HepG2 (cell line): ENCODE data around the gene ATP9A. TPM values are rescaled to one million over a fixed set of nuclear protein-coding genes. Genes with fewer than 3 reads are reported as not detected.

Experiments
- BRD4 ChIP-seq: sonication (generic); formaldehyde crosslinking; IDR thresholded peaks from 2 replicates; pipeline ENCODE4 v1.4.0; 2020; ENCODE audit warnings: missing genetic modification reagents
- ERF ChIP-seq: IDR thresholded peaks from 2 replicates; pipeline ENCODE4 v1.6.1; 2018; ENCODE audit warnings: missing biosample characterization, missing genetic modification reagents
- GRHL1 ChIP-seq: sonication (generic); formaldehyde crosslinking; conservative IDR thresholded peaks from 2 replicates; pipeline ENCODE4 v1.8.0; 2022; ENCODE audit warnings: missing genetic modification reagents
- HMG20B ChIP-seq: conservative IDR thresholded peaks from 2 replicates; pipeline ENCODE4 v1.6.1; 2016; ENCODE audit warnings: missing genetic modification reagents, missing compliant biosample characterization
- HOMEZ ChIP-seq: IDR thresholded peaks from 2 replicates; pipeline ENCODE4 v1.6.1; 2016; ENCODE audit warnings: low read depth
- KDM4B ChIP-seq: sonication (generic); formaldehyde crosslinking; IDR thresholded peaks from 2 replicates; pipeline ENCODE4 v1.4.0; 2020; ENCODE audit warnings: missing genetic modification reagents
- LRRFIP1 ChIP-seq: sonication (generic); formaldehyde crosslinking; conservative IDR thresholded peaks from 2 replicates; pipeline ENCODE4 v1.4.0; 2020; ENCODE audit warnings: missing genetic modification reagents
- MED8 ChIP-seq: sonication (generic); formaldehyde crosslinking; IDR thresholded peaks from 2 replicates; pipeline ENCODE4 v1.8.1; 2023; ENCODE audit warnings: mild to moderate bottlenecking, missing genetic modification reagents; ENCODE audit not compliant: insufficient replicate concordance
- PAXIP1 ChIP-seq: sonication (generic); formaldehyde crosslinking; conservative IDR thresholded peaks from 2 replicates; pipeline ENCODE4 v1.4.0; 2020; ENCODE audit warnings: mild to moderate bottlenecking, missing genetic modification reagents, moderate library complexity
- PRPF4 ChIP-seq: fragments of 200-400 bp; formaldehyde crosslinking; IDR thresholded peaks from 2 replicates; pipeline ENCODE4 v1.6.1; 2016; ENCODE audit warnings: low read length, low read depth; ENCODE audit not compliant: poor library complexity, severe bottlenecking
- SOX6 ChIP-seq, 2 experiments: fragments of 450-650 bp in 1 of 2; sonication (generic) in 1 of 2; formaldehyde crosslinking in 1 of 2; IDR thresholded peaks; 2 replicates each; pipeline versions ENCODE4 v1.4.0 to v1.6.1; 2017 to 2020; ENCODE audit warnings: antibody characterized with exemption in 1 of 2, mild to moderate bottlenecking in 1 of 2, missing genetic modification reagents in 1 of 2
- TBX2 ChIP-seq: sonication (generic); formaldehyde crosslinking; IDR thresholded peaks from 2 replicates; pipeline ENCODE4 v1.5.0; 2020; ENCODE audit warnings: missing genetic modification reagents, mild to moderate bottlenecking, borderline replicate concordance
- U2AF1 ChIP-seq: fragments of 200-400 bp; formaldehyde crosslinking; optimal IDR thresholded peaks from 2 replicates; pipeline ENCODE3; 2017; ENCODE audit warnings: mild to moderate bottlenecking, low read depth, low read length
- ZBTB1 ChIP-seq: sonication (generic); formaldehyde crosslinking; IDR thresholded peaks from 2 replicates; pipeline ENCODE4 v1.4.0; 2020; ENCODE audit warnings: missing genetic modification reagents, borderline replicate concordance
- ZC3H4 ChIP-seq: sonication (generic); formaldehyde crosslinking; IDR thresholded peaks from 2 replicates; pipeline ENCODE4 v1.4.0; 2020; ENCODE audit warnings: missing genetic modification reagents, borderline replicate concordance
- ZKSCAN1 ChIP-seq: fragments of 150-350 bp; IDR thresholded peaks from 2 replicates; pipeline ENCODE4 v1.6.1; 2014; ENCODE audit warnings: low read length
- ZNF225 ChIP-seq: sonication (generic); formaldehyde crosslinking; IDR thresholded peaks from 2 replicates; pipeline ENCODE4 v1.4.0; 2020; ENCODE audit warnings: mild to moderate bottlenecking, missing genetic modification reagents
- ZNF30 ChIP-seq: sonication (generic); formaldehyde crosslinking; IDR thresholded peaks from 2 replicates; pipeline ENCODE4 v1.5.0; 2020; ENCODE audit warnings: mild to moderate bottlenecking, missing genetic modification reagents
- ZNF616 ChIP-seq: sonication (generic); formaldehyde crosslinking; IDR thresholded peaks from 2 replicates; pipeline ENCODE4 v1.5.0; 2020; ENCODE audit warnings: low read depth, mild to moderate bottlenecking, missing genetic modification reagents
- ZSCAN22 ChIP-seq: sonication (generic); formaldehyde crosslinking; IDR thresholded peaks from 2 replicates; pipeline ENCODE4 v1.4.0; 2020; ENCODE audit warnings: mild to moderate bottlenecking, missing genetic modification reagents
- polyA plus RNA-seq, 8 experiments: library from polyadenylated mRNA; depleted of rRNA in 3 of 8; stranded (reverse) in 7 of 8; unstranded in 1 of 8; fragments of >200 nt; fragmentation: Illumina TruSeq in 4 of 8; extraction: Trizol in 4 of 8; gene quantifications; 2 replicates each; pipeline versions ENCODE4 v1.2.1 to v1.2.3, GENCODE V29; 2011 to 2016; ENCODE audit warnings: low read depth in 4 of 8, missing spikeins in 1 of 8, mixed read lengths in 1 of 8; ENCODE audit not compliant: insufficient read depth in 1 of 8
- total RNA-seq, 5 experiments: library from RNA; depleted of rRNA; stranded (reverse); fragments of >200 nt; fragmentation: Illumina TruSeq; extraction: Trizol; gene quantifications; 2 replicates each; pipeline ENCODE4 v1.2.3, GENCODE V29; 2016; ENCODE audit warnings: low read depth in 1 of 5

Gene ATP9A
- total and polyA plus RNA-seq, 2 of the 13 experiments (the other 11 are each of a cell fraction or from before 2014, with no cell fraction given) = 11.8 to 18.5 TPM

GRCh38 chr20:51750037-51750769 lies 18.0 kb downstream of the ATP9A start (continued):
- TF ChIP-seq ZC3H4 (0 out of 2 replicates have a peak, but pooled peaks have one; percentile 28), KDM4B (CRISPR knock-in tag) (peak; percentile 63; the same call in 1 of the 2 replicates), LRRFIP1 (0 out of 2 replicates have a peak, but pooled peaks have one; percentile 49), ZNF30 (CRISPR knock-in tag) (no peak), PRPF4 (peak; percentile 52), MED8 (no peak), HOMEZ (CRISPR knock-in tag) (peak; percentile 93), BRD4 (CRISPR knock-in tag) (peak; percentile 69), GRHL1 (CRISPR knock-in tag) (no peak), HMG20B (0 out of 2 replicates have a peak, but pooled peaks have one; percentile 39), TBX2 (CRISPR knock-in tag) (peak; percentile 86), ZBTB1 (no peak), U2AF1 (no peak), PAXIP1 (CRISPR knock-in tag) (peak; percentile 81), ZSCAN22 (CRISPR knock-in tag) (no peak), SOX6 (IDR thresholded peaks at IDR 0.05) (no peak), SOX6 (CRISPR knock-in tag; IDR thresholded peaks at IDR 0.05) (peak; percentile 51; the same call in 1 of the 2 replicates), ZNF616 (CRISPR knock-in tag) (peak; percentile 54; the same call in 1 of the 2 replicates), ZKSCAN1 (0 out of 2 replicates have a peak, but pooled peaks have one; percentile 51), ZNF225 (CRISPR knock-in tag) (0 out of 2 replicates have a peak, but pooled peaks have one; percentile 19), ERF (CRISPR knock-in tag) (peak; percentile 97)
